A549 treated with GW870086 at 1 μM for 4 hours (cell line): Measurements from ENCODE around the gene DERA. TPM values are rescaled to one million over a fixed set of nuclear protein-coding genes. Genes with fewer than 3 reads are reported as not detected.

Experiments used
- total RNA-seq: library from RNA; stranded (reverse); fragments of 200-300 nt; extraction: Qiagen RNA extraction; gene quantifications from 5 replicates; pipeline ENCODE4 v1.2.3, GENCODE V29; 2022; ENCODE audit warnings: low read depth

DERA gene
- total RNA-seq = 35.1 to 50.4 TPM (median 43.2 TPM) in 5 replicates

GRCh38 chr12:15910864-15911721 is at the start of gene DERA:
DERA (plus strand) TSS chr12:15911332; CDS start chr12:15911384, 52 bp downstream.

DNA sequence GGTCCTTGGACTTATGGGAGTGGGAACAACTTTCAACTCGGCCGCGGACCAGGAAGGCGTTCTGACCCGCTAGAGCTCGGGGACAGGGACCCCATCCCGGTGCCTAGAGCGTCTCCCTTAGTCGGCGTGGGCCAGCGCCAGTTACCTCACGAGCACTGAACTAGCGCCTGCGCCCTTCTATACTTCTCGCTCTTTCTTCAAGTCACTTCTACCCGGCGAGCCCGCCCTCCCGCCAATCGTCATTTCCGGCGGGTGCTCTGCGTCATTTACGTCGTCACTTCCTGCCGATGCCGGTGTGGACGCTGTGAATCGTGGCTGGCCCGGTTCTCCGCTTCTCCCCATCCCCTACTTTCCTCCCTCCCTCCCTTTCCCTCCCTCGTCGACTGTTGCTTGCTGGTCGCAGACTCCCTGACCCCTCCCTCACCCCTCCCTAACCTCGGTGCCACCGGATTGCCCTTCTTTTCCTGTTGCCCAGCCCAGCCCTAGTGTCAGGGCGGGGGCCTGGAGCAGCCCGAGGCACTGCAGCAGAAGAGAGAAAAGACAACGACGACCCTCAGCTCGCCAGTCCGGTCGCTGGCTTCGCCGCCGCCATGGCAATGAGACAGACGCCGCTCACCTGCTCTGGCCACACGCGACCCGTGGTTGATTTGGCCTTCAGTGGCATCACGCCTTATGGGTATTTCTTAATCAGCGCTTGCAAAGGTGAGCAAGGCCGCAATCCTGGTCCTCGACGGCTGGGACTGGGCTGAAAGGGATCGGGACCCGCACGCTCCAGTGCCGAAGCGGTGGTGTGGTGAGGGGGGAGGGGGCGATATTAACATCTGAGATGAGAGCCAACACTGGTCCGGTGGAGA is 28.8 kb upstream of the DERA start, which contains the start of gene STRAP:
Gene STRAP (plus strand): TSS at position 270 of the 854 bp plus-strand sequence. CDS start 321 bp downstream, at position 591.

Other genes with a start within 250 kb of the DERA start
- 38.1 to 49.0 TPM (median 44.8 TPM) in 5 replicates for gene EPS8, start 121.9 kb upstream of the DERA start, total RNA-seq
- gene STRAP, start 28.9 kb upstream of the DERA start, total RNA-seq = 176 to 207 TPM (median 193 TPM) in 5 replicates